Panc1 (cell line): ENCODE results near the gene SGIP1. TPM values are rescaled to one million over a fixed set of nuclear protein-coding genes. Genes with fewer than 3 reads are reported as not detected.

Experiments used
- ATAC-seq: fragments of 200-7000 bp; cut with Tn5 transposase; 2 replicates; pipeline ENCODE4 v1.9.1; 2020; ENCODE audit warnings: mild to moderate bottlenecking, moderate library complexity
- BruUV-seq: library from RNA; stranded (reverse); fragments of 400-500 nt; replicated peaks from 2 replicates; lab custom pipeline; 2021; lab: Mats Ljungman, UMichigan
- CTCF ChIA-PET: fragments of 300-600 bp; sonication (Branson Sonifier 250); formaldehyde crosslinking; loops from one replicate; lab custom pipeline; 2022; ENCODE audit warnings: antibody characterized with exemption; lab: Charles Lee
- POLR2A ChIA-PET: fragments of 300-600 bp; sonication (Branson Sonifier 250); formaldehyde crosslinking; loops from one replicate; lab custom pipeline; 2022; ENCODE audit warnings: antibody characterized with exemption; lab: Charles Lee
- DNase-seq: peaks from one replicate; pipeline ENCODE4 v3.0.0-alpha.2; 2010; ENCODE audit warnings: low read depth, low spot score
- H3K27ac ChIP-seq: 2 replicates; pipeline ENCODE4 v1.5.1; 2011; ENCODE audit warnings: mild to moderate bottlenecking, low read length, inconsistent platforms
- H3K27me3 ChIP-seq: fragments of 200-500 bp; sonication (Bioruptor generic); 2 replicates; pipeline ENCODE4 v1.6.0; 2014; ENCODE audit warnings: low read length, inconsistent platforms; ENCODE audit not compliant: control insufficient read depth, insufficient read depth
- H3K36me3 ChIP-seq: fragments of 200-500 bp; sonication (Bioruptor generic); 2 replicates; pipeline ENCODE4 v1.5.1; 2014; ENCODE audit warnings: inconsistent platforms, mild to moderate bottlenecking, low read length, moderate library complexity; ENCODE audit not compliant: control insufficient read depth, insufficient read depth
- H3K4me1 ChIP-seq: 2 replicates; pipeline ENCODE4 v1.5.1; 2011; ENCODE audit warnings: inconsistent platforms, mild to moderate bottlenecking, low read length, moderate library complexity; ENCODE audit not compliant: control insufficient read depth, insufficient read depth
- H3K4me3 ChIP-seq, 2 experiments: 2 replicates each; pipeline ENCODE4 v1.5.1; 2011 to 2012; ENCODE audit warnings: low read depth in 2 of 2, low read length in 2 of 2, mild to moderate bottlenecking in 2 of 2, inconsistent platforms in 1 of 2, moderate library complexity in 1 of 2
- H3K9me3 ChIP-seq: fragments of 200-500 bp; sonication (Bioruptor generic); 2 replicates; pipeline ENCODE4 v1.5.1; 2014; ENCODE audit warnings: low read depth, mild to moderate bottlenecking, inconsistent platforms, low read length, moderate library complexity; ENCODE audit not compliant: control insufficient read depth, insufficient read depth
- CTCF ChIP-seq: fragments of 450-650 bp; IDR thresholded peaks from 2 replicates; pipeline ENCODE4 v1.5.1; 2017; ENCODE audit warnings: mild to moderate bottlenecking
- POLR2AphosphoS5 ChIP-seq: IDR thresholded peaks from 2 replicates; pipeline ENCODE4 v1.6.1; 2012; ENCODE audit warnings: mild to moderate bottlenecking, low read depth, low read length, moderate library complexity
- REST ChIP-seq, 2 experiments: IDR thresholded peaks; 2 replicates each; pipeline ENCODE4 v1.6.1; 2011 to 2012; ENCODE audit warnings: low read depth in 2 of 2, control low read depth in 1 of 2, low read length in 1 of 2, mild to moderate bottlenecking in 1 of 2, moderate library complexity in 1 of 2; ENCODE audit not compliant: insufficient read depth in 1 of 2
- SIN3A ChIP-seq: IDR thresholded peaks from 2 replicates; pipeline ENCODE4 v1.6.1; 2012; ENCODE audit warnings: low read depth, mild to moderate bottlenecking, low read length, moderate library complexity, borderline replicate concordance; ENCODE audit not compliant: insufficient read depth
- TCF7L2 ChIP-seq: IDR thresholded peaks from 2 replicates; pipeline ENCODE4 v1.6.1; 2011; ENCODE audit warnings: mild to moderate bottlenecking, low read depth, low read length, inconsistent platforms
- in situ Hi-C: cut with HindIII; loops from 2 replicates; pipeline ENCODE4 v1.10.0; 2016; ENCODE audit warnings: low sequenced_read_pairs, low pct_unique_long_range_greater_than_20kb
- intact Hi-C: fragments of 100-400 bp; cut with micrococcal nuclease; formaldehyde crosslinking; loops from one replicate; pipeline ENCODE4 v1.10.0; 2022; ENCODE audit not compliant: unreplicated experiment
- total RNA-seq: library from RNA; stranded (reverse); gene quantifications from one replicate; pipeline ENCODE4 v1.2.1, GENCODE V29; 2021; ENCODE audit not compliant: unreplicated experiment

Gene SGIP1
- total RNA-seq, 1 experiment from 2014 or later = 1.6 TPM

- DNase-seq (no peak), ATAC-seq (no peak)
- Histone ChIP-seq H3K9me3 (no peaks in the 10 kb centered on the region), H3K4me3 (no peak overlapping the region), H3K27ac (no peak overlapping the region), H3K27me3 (peaks cover 2% of the 10 kb centered on the region; the same call in 1 of the 2 replicates), H3K4me1 (no peaks in the 10 kb centered on the region), H3K36me3 (no peaks in the 10 kb centered on the region)
- POLR2A ChIA-PET = no interaction called here
- CTCF ChIA-PET = no interaction called here
- TF ChIP-seq SIN3A = no peak
- no peak for TF ChIP-seq CTCF
- TF ChIP-seq TCF7L2 = no peak
- TF ChIP-seq REST (IDR thresholded peaks at IDR 0.05; ENCODE audit: insufficient read depth in 1 of 2, low read depth in 2 of 2, low read length in 1 of 2) = no peak
- TF ChIP-seq POLR2AphosphoS5 = no peak
- in situ Hi-C loops = no loop called here
- intact Hi-C loops = no loop called here
- no TSS peak for BruUV-seq
Measured at GRCh38 chr1:66758241-66758755, 224.3 kb downstream of the SGIP1 start.

GRCh38 chr1:66760506-66760905 is 226.6 kb downstream of the SGIP1 start:
- DNase-seq = no peak
- in situ Hi-C loops (no loop called here), intact Hi-C loops (loop anchor here (10.0 kb wide), 2 partner anchors 174 to 234 kb away; no protein-coding TSS in a partner anchor)
- POLR2A ChIA-PET = no interaction called here
- CTCF ChIA-PET = no interaction called here
- H3K27ac ChIP-seq = no peak overlapping the region
- no peak for TF ChIP-seq SIN3A
- TF ChIP-seq CTCF = no peak
- TF ChIP-seq TCF7L2 = no peak
- no peak for TF ChIP-seq REST (IDR thresholded peaks at IDR 0.05; ENCODE audit: insufficient read depth in 1 of 2, low read depth in 2 of 2, low read length in 1 of 2)
- no peak for TF ChIP-seq POLR2AphosphoS5
- no TSS peak for BruUV-seq
- H3K36me3 ChIP-seq = no peaks in the 10 kb centered on the region
- no peak overlapping the region for H3K4me3 ChIP-seq
- no peak for ATAC-seq
- no peaks in the 10 kb centered on the region for H3K4me1 ChIP-seq
- no peaks in the 10 kb centered on the region for H3K9me3 ChIP-seq
- H3K27me3 ChIP-seq = peaks cover 2% of the 10 kb centered on the region; the same call in 1 of the 2 replicates
